ENCODE measurements around the gene USP15. TPM values are rescaled to one million over a fixed set of nuclear protein-coding genes. Genes with fewer than 3 reads are reported as not detected.
A peak's percentile ranks its signal among the peaks of the same experiment; 100 is the strongest.

USP15 gene
- total RNA-seq, 2 experiments from 2014 or later = 159 to 160 TPM

DNA sequence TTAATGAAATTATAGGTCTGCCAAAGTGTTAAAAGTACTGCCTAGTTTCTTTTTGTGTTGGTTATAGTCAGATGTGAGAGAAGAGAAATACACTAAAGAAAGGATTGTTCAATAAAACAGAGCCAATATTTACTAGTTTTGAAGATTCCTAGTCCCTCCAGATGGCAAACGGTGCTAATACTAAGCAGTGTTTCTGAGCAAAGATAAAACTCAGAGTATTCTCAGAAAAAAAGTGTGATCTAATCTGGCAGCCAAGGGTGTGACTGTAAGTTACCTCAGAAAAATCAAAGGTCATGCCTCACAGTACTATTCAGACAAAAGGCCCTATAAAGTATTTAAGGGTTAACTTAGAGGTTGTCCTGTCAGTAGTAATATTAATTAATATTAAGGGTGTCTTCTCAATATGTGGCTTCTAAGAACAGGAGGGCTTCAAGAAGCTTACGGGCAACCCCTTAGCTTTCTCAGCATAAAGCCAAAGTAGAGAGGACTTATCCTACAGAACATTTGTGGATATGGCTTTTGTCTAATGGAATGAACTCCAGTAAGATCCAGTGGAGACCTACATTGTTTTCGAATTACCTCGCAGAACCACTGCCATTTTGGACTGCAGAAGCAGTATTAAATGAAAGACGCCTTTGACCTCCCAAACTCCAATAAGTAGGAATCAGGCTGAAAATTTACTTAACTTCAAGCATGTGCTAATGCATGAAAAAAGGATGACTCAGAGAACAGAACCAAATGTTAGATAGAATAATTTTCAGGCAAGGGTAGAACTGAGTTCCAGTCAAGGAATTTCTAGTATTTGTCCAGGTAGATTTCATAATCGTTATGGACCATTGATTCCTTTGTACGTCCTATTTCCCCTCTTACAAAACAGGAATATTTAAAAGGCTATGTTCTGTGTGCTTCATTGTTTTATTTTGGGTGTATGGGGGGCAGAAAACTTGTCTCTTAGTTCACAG lies 46.6 kb downstream of the USP15 start:
- Mint-ChIP-seq H3K36me3 (ENCODE audit: low read depth) (peaks cover 83% of the 10 kb centered on the region), H3K27ac (no peak overlapping the region), H3K9me3 (ENCODE audit: insufficient read depth) (peaks cover 16% of the 10 kb centered on the region), H3K4me3 (no peak overlapping the region), H3K4me1 (ENCODE audit: low read depth) (peaks cover 39% of the 10 kb centered on the region), H3K27me3 (ENCODE audit: low read depth) (no peaks in the 10 kb centered on the region)
- POLR2A ChIA-PET = no interaction called here
- ATAC-seq (no peak), DNase-seq (no peak)
- CTCF ChIA-PET = no interaction called here

GRCh38 chr12:62308201-62308600 lies 48.0 kb downstream of the USP15 start:
- no peak for ATAC-seq
- H3K4me1 Mint-ChIP-seq (ENCODE audit: low read depth) = peaks cover 36% of the 10 kb centered on the region
- CTCF ChIA-PET = no interaction called here
- H3K9me3 Mint-ChIP-seq (ENCODE audit: insufficient read depth) = peaks cover 11% of the 10 kb centered on the region
- POLR2A ChIA-PET = no interaction called here
- no peak overlapping the region for H3K27ac Mint-ChIP-seq
- no peaks in the 10 kb centered on the region for H3K27me3 Mint-ChIP-seq (ENCODE audit: low read depth)
- H3K4me3 Mint-ChIP-seq = no peak overlapping the region
- DNase-seq = no peak
- peaks cover 73% of the 10 kb centered on the region for H3K36me3 Mint-ChIP-seq (ENCODE audit: low read depth)

DNA sequence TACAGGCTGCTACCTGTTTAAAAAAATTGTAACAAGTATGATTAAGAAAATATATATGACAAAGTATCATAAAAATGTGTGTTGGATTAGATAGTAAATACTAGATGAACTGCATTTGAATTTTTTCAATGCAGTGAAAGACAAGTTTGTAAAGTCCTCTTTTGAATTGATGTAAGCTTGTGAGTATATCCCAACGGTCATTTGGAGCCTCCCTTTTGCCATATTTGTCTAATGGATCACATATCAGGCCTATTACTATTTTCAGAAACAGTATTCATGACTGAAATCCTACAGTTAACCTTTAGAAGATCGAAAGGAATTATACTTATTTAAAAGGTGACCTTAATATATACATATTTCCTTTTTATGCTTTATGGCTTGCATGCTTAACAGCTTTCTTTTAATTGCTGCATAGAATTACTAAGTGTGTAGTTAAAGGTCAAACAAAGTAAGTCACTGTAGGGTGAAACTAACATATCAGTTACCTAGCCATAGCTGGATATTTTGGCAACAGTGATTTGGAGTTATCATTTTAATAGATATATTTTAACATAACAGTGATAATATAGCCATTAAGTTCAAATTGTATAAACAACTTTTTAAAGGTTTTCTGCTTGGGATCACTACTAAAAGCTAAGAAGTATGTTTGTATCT lies 53.6 kb downstream of the USP15 start:
- H3K36me3 Mint-ChIP-seq (ENCODE audit: low read depth) = peaks cover 48% of the 10 kb centered on the region
- no peak overlapping the region for H3K27ac Mint-ChIP-seq
- H3K27me3 Mint-ChIP-seq (ENCODE audit: low read depth) = no peaks in the 10 kb centered on the region
- ChIA-PET POLR2A (no interaction called here), CTCF (no interaction called here)
- no peak overlapping the region for H3K4me3 Mint-ChIP-seq
- peaks cover 31% of the 10 kb centered on the region for H3K4me1 Mint-ChIP-seq (ENCODE audit: low read depth)
- DNase-seq = no peak
- ATAC-seq = no peak
- H3K9me3 Mint-ChIP-seq (ENCODE audit: insufficient read depth) = no peaks in the 10 kb centered on the region

DNA sequence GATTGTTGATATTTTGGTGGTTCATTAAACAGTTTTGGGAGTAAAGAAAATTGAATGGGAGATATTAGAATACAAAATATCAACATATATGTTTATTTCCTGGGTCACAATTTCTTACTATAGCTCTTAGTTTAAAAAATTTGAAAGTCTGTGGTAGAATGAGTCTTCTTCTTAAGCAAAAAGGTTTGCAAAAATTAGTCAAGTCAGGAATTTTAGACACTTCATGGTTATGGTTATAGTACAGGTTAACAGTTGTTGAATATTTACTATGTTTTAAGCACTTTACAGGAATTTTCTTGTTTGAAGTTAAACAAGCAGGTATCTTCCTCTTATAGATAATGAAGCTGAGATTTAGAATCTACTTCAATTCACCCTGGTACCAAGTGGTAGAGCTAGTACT lies 56.8 kb downstream of the USP15 start:
- no peaks in the 10 kb centered on the region for H3K27me3 Mint-ChIP-seq (ENCODE audit: low read depth)
- no peak for ATAC-seq
- POLR2A ChIA-PET = no interaction called here
- H3K4me3 Mint-ChIP-seq = no peak overlapping the region
- DNase-seq = no peak
- no peak overlapping the region for H3K27ac Mint-ChIP-seq
- peaks cover 49% of the 10 kb centered on the region for H3K36me3 Mint-ChIP-seq (ENCODE audit: low read depth)
- CTCF ChIA-PET = no interaction called here
- peaks cover 26% of the 10 kb centered on the region for H3K4me1 Mint-ChIP-seq (ENCODE audit: low read depth)
- H3K9me3 Mint-ChIP-seq (ENCODE audit: insufficient read depth) = peaks cover 4% of the 10 kb centered on the region

- no peak for DNase-seq
- Mint-ChIP-seq H3K4me3 (no peak overlapping the region), H3K9me3 (ENCODE audit: insufficient read depth) (peaks cover 4% of the 10 kb centered on the region), H3K36me3 (ENCODE audit: low read depth) (peaks cover 63% of the 10 kb centered on the region), H3K27ac (peak overlapping the region; percentile 9), H3K27me3 (ENCODE audit: low read depth) (no peaks in the 10 kb centered on the region), H3K4me1 (ENCODE audit: low read depth) (peaks cover 26% of the 10 kb centered on the region)
- ATAC-seq = no peak
- ChIA-PET CTCF (no interaction called here), POLR2A (no interaction called here)
These were observed 58.9 kb downstream of the USP15 start for GRCh38 chr12:62319058-62319457.

DNA sequence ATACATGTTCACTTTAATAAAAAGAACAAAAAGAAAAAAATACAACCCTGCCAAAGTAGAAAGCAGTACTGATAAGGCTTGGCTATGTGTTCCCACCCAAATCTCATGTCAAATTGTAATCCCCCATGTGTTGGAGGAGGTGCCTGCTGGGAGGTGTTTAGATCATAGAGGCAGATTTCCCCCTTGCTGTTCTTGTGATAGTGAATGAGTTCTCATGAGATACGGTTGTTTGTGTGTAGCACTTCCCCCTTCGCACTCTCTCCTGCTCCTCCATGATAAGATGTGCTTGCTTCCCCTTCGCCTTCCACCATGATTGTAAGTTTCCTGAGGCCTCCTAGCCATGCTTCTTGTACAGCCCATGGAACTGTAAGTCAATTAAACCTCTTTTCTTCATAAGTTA lies 59.9 kb downstream of the USP15 start:
- H3K9me3 Mint-ChIP-seq (ENCODE audit: insufficient read depth) = peaks cover 4% of the 10 kb centered on the region
- peaks cover 26% of the 10 kb centered on the region for H3K4me1 Mint-ChIP-seq (ENCODE audit: low read depth)
- no peak overlapping the region for H3K4me3 Mint-ChIP-seq
- no peak overlapping the region for H3K27ac Mint-ChIP-seq
- ATAC-seq = no peak
- POLR2A ChIA-PET = no interaction called here
- peaks cover 63% of the 10 kb centered on the region for H3K36me3 Mint-ChIP-seq (ENCODE audit: low read depth)
- DNase-seq = no peak
- CTCF ChIA-PET = no interaction called here
- no peaks in the 10 kb centered on the region for H3K27me3 Mint-ChIP-seq (ENCODE audit: low read depth)

DNA sequence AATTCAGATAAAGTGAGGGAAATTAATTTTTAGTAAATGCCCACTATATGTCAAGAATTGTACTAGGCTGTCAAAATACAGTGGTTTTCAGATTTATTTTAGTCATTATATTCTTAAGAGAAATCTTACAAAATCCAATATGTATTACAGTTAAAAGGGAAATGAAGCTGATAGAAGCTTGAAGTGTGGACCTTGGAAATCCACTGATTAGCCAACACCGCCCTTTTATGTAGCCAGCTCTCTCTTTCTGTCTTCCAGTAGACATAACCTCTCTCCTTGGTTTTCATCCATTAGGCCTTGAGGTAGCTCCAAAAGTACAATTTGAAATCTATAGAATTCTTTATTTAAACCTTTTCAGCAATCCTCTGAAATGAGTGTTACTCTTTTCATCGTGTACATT lies 63.2 kb downstream of the USP15 start:
- ATAC-seq = no peak
- DNase-seq = no peak
- Mint-ChIP-seq H3K4me3 (no peak overlapping the region), H3K27me3 (ENCODE audit: low read depth) (no peaks in the 10 kb centered on the region), H3K27ac (no peak overlapping the region), H3K4me1 (ENCODE audit: low read depth) (peaks cover 15% of the 10 kb centered on the region), H3K9me3 (ENCODE audit: insufficient read depth) (peaks cover 4% of the 10 kb centered on the region), H3K36me3 (ENCODE audit: low read depth) (peaks cover 58% of the 10 kb centered on the region)
- ChIA-PET POLR2A (no interaction called here), CTCF (no interaction called here)

GRCh38 chr12:62328296-62328921 lies 68.2 kb downstream of the USP15 start:
- DNase-seq (no peak), ATAC-seq (no peak)
- CTCF ChIA-PET = no interaction called here
- POLR2A ChIA-PET = no interaction called here
- H3K9me3 Mint-ChIP-seq (ENCODE audit: insufficient read depth) = no peaks in the 10 kb centered on the region
- no peak overlapping the region for H3K27ac Mint-ChIP-seq
- peaks cover 6% of the 10 kb centered on the region for H3K4me1 Mint-ChIP-seq (ENCODE audit: low read depth)
- peaks cover 42% of the 10 kb centered on the region for H3K36me3 Mint-ChIP-seq (ENCODE audit: low read depth)
- H3K4me3 Mint-ChIP-seq = no peak overlapping the region
- H3K27me3 Mint-ChIP-seq (ENCODE audit: low read depth) = no peaks in the 10 kb centered on the region

DNA sequence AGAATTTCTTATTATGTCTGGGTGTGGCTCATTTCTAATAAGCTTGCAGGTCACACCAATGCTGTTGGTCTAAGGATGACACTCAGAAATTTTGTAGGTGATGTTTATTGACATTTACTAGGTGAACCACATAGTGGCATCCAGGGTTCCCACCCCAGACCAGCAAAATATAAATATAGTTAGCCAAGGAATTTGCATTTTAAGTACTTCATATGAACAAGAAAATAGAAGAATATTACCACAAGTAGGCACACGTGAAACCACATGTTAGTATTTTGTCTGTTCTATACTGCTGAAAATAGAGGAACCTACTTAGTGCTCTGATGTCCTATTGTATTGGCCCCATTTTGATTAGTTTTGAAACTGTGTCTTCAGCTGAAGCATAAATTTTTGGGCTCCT lies 71.1 kb downstream of the USP15 start:
- H3K9me3 Mint-ChIP-seq (ENCODE audit: insufficient read depth) = peaks cover 3% of the 10 kb centered on the region
- no peak for DNase-seq
- CTCF ChIA-PET = no interaction called here
- no peak overlapping the region for H3K4me3 Mint-ChIP-seq
- POLR2A ChIA-PET = no interaction called here
- peaks cover 51% of the 10 kb centered on the region for H3K36me3 Mint-ChIP-seq (ENCODE audit: low read depth)
- H3K27me3 Mint-ChIP-seq (ENCODE audit: low read depth) = no peaks in the 10 kb centered on the region
- peaks cover 23% of the 10 kb centered on the region for H3K4me1 Mint-ChIP-seq (ENCODE audit: low read depth)
- no peak overlapping the region for H3K27ac Mint-ChIP-seq
- ATAC-seq = no peak

DNA sequence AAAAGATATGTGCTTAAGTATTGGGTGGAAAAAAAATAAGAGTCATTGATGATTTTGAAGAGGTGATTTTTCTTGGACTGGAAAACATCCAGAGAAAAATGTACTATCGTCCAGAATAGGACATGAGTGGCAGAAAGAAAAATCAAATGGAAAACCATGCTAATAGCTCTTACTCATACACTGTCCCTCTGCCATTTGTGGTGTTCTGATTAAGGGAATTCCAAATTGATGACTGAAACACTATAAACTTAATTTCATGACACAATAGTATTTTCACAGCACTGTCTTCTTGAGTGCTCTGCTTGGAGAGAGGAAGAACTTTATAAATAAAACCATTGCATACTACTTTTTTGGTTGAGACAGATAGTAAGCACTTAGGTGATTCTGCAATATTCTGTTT lies 72.4 kb downstream of the USP15 start:
- H3K4me3 Mint-ChIP-seq = no peak overlapping the region
- no peak for ATAC-seq
- H3K36me3 Mint-ChIP-seq (ENCODE audit: low read depth) = peaks cover 58% of the 10 kb centered on the region
- DNase-seq = no peak
- H3K4me1 Mint-ChIP-seq (ENCODE audit: low read depth) = peaks cover 24% of the 10 kb centered on the region
- no peak overlapping the region for H3K27ac Mint-ChIP-seq
- ChIA-PET POLR2A (no interaction called here), CTCF (no interaction called here)
- H3K9me3 Mint-ChIP-seq (ENCODE audit: insufficient read depth) = peaks cover 7% of the 10 kb centered on the region
- H3K27me3 Mint-ChIP-seq (ENCODE audit: low read depth) = no peaks in the 10 kb centered on the region

GRCh38 chr12:62335057-62335456 lies 74.9 kb downstream of the USP15 start:
- no peaks in the 10 kb centered on the region for H3K27me3 Mint-ChIP-seq (ENCODE audit: low read depth)
- no peak overlapping the region for H3K27ac Mint-ChIP-seq
- ChIA-PET POLR2A (no interaction called here), CTCF (no interaction called here)
- DNase-seq = no peak
- no peak overlapping the region for H3K4me3 Mint-ChIP-seq
- H3K9me3 Mint-ChIP-seq (ENCODE audit: insufficient read depth) = peaks cover 12% of the 10 kb centered on the region
- H3K4me1 Mint-ChIP-seq (ENCODE audit: low read depth) = peaks cover 31% of the 10 kb centered on the region
- H3K36me3 Mint-ChIP-seq (ENCODE audit: low read depth) = peaks cover 68% of the 10 kb centered on the region
- no peak for ATAC-seq

DNA sequence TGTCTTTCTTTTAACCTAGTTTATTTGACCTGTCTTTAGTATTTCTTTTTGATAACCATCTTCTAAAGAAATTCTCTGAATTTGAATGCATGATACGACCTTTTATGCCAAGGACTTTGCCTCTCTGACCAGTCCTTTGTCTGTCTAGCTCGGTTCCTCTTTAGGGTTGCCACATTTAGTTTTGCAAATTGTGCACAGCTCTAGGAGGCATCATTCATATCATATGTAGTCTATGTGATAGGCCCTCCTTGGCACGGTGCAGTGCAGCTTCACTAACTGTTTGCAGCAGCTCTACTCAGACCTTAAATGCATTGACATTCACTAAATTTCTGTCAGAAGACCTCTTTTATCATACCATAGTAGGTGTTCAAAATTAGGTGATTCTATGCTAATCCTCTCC lies 75.6 kb downstream of the USP15 start:
- no peak overlapping the region for H3K4me3 Mint-ChIP-seq

More for the DNA sequence above, 75.6 kb downstream of the USP15 start:
- DNase-seq = no peak
- Mint-ChIP-seq H3K9me3 (ENCODE audit: insufficient read depth) (peaks cover 12% of the 10 kb centered on the region), H3K4me1 (ENCODE audit: low read depth) (peaks cover 31% of the 10 kb centered on the region), H3K27ac (no peak overlapping the region), H3K27me3 (ENCODE audit: low read depth) (no peaks in the 10 kb centered on the region), H3K36me3 (ENCODE audit: low read depth) (peaks cover 71% of the 10 kb centered on the region)
- ChIA-PET CTCF (no interaction called here), POLR2A (no interaction called here)
- ATAC-seq = no peak
